ENCODE data around the gene NOTUM.

- TF ChIP-seq CTCF (IDR thresholded peaks at IDR 0.05) (no peak), POLR2A (IDR thresholded peaks at IDR 0.05) (no peak)
Observed at GRCh38 chr17:81994593-81995462, 33.8 kb upstream of the NOTUM start.
